Measurements from ENCODE around the gene KCNC1.

KCNC1 gene

DNA sequence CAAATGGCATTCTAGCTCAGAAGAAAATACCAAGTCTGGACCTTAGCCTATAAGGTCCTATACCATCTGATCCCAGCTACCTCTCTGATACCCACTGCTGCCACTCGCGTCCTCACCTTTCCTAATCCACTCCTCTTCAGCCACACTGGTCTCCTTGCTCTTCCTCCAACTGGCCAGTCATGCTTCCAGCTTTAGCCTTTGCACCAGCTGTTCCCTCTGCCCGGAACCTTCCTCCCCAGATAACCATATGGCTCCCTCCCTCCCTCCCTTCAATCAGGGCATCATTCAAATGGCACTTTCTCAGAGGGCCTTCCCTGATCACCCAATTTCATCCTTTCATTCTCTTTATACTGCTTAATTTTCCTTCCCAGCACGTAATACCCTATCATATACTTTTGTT is 67.9 kb downstream of the KCNC1 start:
- FAIRE-seq (no peak), DNase-seq (ENCODE audit: insufficient read length, low spot score) (no peak)

GRCh38 chr11:17803754-17804334 is 69.3 kb downstream of the KCNC1 start:
- DNase-seq (ENCODE audit: insufficient read length, low spot score): no peak
- TF ChIP-seq CTCF (IDR thresholded peaks at IDR 0.05; ENCODE audit: insufficient read depth, missing control alignments): no peak
- no peak for FAIRE-seq

More for the DNA sequence above, 67.9 kb downstream of the KCNC1 start:
- no peak for TF ChIP-seq CTCF (IDR thresholded peaks at IDR 0.05; ENCODE audit: insufficient read depth, missing control alignments)

DNA sequence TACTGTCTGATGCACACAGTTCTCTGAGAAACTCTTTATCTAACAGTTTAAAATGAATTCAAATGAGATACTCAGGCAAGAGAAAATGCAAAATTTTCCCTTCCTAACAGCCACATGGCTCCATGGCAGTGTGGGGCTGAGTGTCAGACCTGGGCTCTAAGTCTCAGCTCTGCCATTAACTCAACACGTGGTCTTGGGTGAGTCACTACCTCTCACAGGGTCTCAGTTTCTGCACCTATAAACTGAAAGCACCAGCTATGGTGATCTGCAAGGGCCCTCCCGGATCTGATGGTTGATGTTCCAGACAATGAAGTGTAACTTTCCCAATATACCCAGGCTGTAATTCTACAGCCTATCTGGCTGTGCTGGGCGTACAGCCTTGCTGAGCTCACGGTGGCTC is 70.5 kb downstream of the KCNC1 start:
- DNase-seq (ENCODE audit: insufficient read length, low spot score): no peak
- FAIRE-seq: no peak
- TF ChIP-seq CTCF (IDR thresholded peaks at IDR 0.05; ENCODE audit: insufficient read depth, missing control alignments): no peak

DNA sequence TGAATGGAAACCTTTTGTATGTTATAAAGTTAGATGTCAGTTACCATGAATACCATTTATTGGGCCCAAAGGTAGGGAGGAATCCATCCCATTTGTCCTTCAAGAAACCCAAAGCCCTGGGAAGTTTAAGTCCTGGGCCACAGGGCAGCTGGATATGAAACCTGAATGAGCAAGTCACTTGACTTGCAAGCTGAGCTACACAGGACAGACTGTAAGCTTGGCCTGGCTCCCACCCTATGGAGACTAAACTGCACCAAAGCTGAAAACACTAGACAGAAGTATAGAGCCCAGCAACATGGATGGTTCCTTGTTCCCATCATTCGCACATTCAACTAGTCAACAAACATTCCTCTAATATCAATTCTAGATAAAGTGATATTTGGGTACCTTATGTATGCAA is 71.3 kb downstream of the KCNC1 start:
- no peak for FAIRE-seq
- no peak for TF ChIP-seq CTCF (IDR thresholded peaks at IDR 0.05; ENCODE audit: insufficient read depth, missing control alignments)
- DNase-seq (ENCODE audit: insufficient read length, low spot score): no peak

DNA sequence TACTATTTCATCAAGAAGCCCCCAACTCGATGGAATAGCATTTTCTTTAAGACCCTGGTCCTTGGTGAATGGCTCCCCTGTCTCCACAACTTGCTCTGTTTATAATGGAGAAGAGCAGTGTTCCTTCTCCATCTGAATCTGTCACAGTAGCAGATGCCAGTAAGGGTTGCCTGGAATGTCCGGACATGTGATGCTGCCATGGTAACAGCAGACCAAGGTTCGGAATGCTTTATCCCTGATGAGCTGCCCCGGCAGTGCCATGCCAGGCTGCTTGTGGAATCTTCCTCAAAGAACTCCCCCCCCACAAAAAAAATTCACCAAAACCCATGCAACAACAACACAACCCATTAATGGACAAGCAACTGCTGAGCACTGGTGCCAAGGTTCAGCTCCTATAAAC is 72.5 kb downstream of the KCNC1 start:
- no peak for TF ChIP-seq CTCF (IDR thresholded peaks at IDR 0.05; ENCODE audit: insufficient read depth, missing control alignments)
- FAIRE-seq (no peak), DNase-seq (ENCODE audit: insufficient read length, low spot score) (no peak)

DNA sequence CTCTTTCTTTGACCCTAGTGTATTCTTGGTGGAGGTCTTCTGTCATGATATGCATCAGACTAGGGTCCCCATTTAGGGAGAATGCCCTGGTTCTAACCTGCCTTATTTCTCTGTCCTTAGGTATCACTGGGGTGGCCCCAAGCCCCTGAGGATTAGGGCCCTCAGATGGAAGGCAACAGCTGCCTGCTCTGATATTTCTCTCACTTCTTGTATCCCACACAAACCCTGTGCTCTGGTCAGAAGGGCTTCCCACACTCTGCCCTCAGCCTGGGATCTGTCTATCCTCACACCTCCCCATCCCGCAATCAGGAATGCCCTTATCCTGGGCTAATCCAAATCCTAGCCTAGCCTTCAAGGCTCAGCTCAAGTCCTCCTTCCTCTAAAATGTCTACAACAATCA is 75.5 kb downstream of the KCNC1 start:
- no peak for TF ChIP-seq CTCF (IDR thresholded peaks at IDR 0.05; ENCODE audit: insufficient read depth, missing control alignments)
- FAIRE-seq (no peak), DNase-seq (ENCODE audit: insufficient read length, low spot score) (no peak)

DNA sequence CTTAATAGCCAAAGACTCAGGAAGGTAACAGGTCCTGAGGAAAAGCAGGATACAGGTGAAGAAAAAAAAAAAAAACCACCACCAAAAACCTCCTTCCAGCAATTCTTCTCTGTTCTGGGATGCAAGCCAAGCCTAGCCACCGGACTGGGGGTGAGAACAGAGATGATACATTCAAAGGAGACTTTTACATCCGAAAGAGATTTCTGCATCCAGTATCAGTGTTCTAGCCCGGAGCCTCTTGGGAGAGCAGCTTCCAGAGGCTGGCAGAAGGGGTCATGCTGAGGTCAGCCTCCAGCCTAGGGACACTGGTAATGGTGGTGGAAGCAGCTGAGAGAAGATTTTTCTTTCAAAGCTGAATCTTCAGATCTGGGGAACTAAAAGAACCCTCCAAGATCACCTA is 76.2 kb downstream of the KCNC1 start:
- no peak for TF ChIP-seq CTCF (IDR thresholded peaks at IDR 0.05; ENCODE audit: insufficient read depth, missing control alignments)
- DNase-seq (ENCODE audit: insufficient read length, low spot score) (no peak), FAIRE-seq (no peak)
